Measurements from ENCODE around the gene LMLN. TPM values are rescaled to one million over a fixed set of nuclear protein-coding genes. Genes with fewer than 3 reads are reported as not detected.

Gene LMLN
- total and polyA plus RNA-seq, 8 donors = 9.0 to 12.2 (median 10.0) TPM

- intact Hi-C loops (cut with DNase I) = no loop called here
- Histone ChIP-seq H3K27me3 (peaks cover 54 to 73% of the 10 kb centered on the region in 2 donors), H3K4me3 (no peak overlapping the region), H3K36me3 (no peaks in the 10 kb centered on the region), H3K9me3 (no peaks in the 10 kb centered on the region), H3K4me1 (no peaks in the 10 kb centered on the region), H3K27ac (no peak overlapping the region)
- ATAC-seq = no peak
- no peak for DNase-seq
- TF ChIP-seq CTCF (IDR thresholded peaks at IDR 0.05) = no peak
Observed at GRCh38 chr3:198093112-198093679, 133.2 kb downstream of the LMLN start.

Other genes with a start within 250 kb of the LMLN start
- gene RUBCN, start 223.3 kb upstream of the LMLN start, total RNA-seq = 10 to 100 TPM; 32.3 to 33.0 TPM
- gene RUBCN, start 223.3 kb upstream of the LMLN start, polyA plus RNA-seq (ENCODE audit: insufficient read length in 6 of 6) = 10 to 100 TPM; 12.3 to 16.6 (median 14.1) TPM
- gene FYTTD1, start 210.3 kb upstream of the LMLN start, total RNA-seq = 10 to 100 TPM; 46.8 to 50.2 TPM
- gene FYTTD1, start 210.3 kb upstream of the LMLN start, polyA plus RNA-seq (ENCODE audit: insufficient read length in 6 of 6) = 100 to 1,000 TPM in 2 of 6 donors, 10 to 100 TPM in 4; 79.2 to 115 (median 97.6) TPM
- gene LRCH3, start 169.0 kb upstream of the LMLN start, total RNA-seq = 10 to 100 TPM; 36.8 to 40.1 TPM
- gene LRCH3, start 169.0 kb upstream of the LMLN start, polyA plus RNA-seq (ENCODE audit: insufficient read length in 6 of 6) = 10 to 100 TPM; 51.5 to 66.3 (median 55.4) TPM
- 100 to 1,000 TPM; 684 to 736 TPM for gene RPL35A, start 10.0 kb upstream of the LMLN start, total RNA-seq
- gene RPL35A, start 10.0 kb upstream of the LMLN start, polyA plus RNA-seq (ENCODE audit: insufficient read length in 6 of 6) = 1,000 to 10,000 TPM; 2,074 to 2,285 (median 2,135) TPM

Measured in left lung (tissue), 10 donors.